B cell (primary cell): Measurements from ENCODE around the gene SESTD1.

ENCODE experiments used
- EZH2 ChIP-seq: IDR thresholded peaks from 2 replicates; pipeline ENCODE4 v1.6.1; 2012; ENCODE audit warnings: borderline replicate concordance, low read depth, mild to moderate bottlenecking, moderate library complexity, low read length; ENCODE audit not compliant: insufficient read depth, poor library complexity, severe bottlenecking
- TF ChIP-seq, protein P1 (sequence below): fragments of 200-600 bp; IDR thresholded peaks from one replicate; pipeline ENCODE4 v1.8.0; 2022; ENCODE audit warnings: antibody characterized with exemption, mild to moderate bottlenecking

DNA sequence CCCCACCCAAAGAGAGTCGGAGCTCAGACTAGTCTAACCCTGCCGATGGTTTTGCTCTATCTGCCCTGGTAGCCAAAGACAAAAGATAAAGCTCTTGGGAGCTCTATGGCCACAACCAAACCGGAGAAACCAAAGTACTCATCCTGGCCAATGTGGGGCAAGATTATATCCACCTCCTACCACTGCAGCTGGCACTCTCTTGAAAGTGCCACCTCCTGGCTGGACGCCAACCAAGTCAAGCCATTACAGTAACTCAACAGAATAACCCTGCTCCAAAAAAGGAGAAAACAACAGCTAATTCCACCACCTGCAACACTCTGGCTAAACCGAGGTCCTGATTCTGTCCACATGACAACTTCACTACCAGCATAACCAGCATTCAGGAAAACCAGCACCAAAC is 57.6 kb downstream of the SESTD1 start:
- TF ChIP-seq, protein P1, sequence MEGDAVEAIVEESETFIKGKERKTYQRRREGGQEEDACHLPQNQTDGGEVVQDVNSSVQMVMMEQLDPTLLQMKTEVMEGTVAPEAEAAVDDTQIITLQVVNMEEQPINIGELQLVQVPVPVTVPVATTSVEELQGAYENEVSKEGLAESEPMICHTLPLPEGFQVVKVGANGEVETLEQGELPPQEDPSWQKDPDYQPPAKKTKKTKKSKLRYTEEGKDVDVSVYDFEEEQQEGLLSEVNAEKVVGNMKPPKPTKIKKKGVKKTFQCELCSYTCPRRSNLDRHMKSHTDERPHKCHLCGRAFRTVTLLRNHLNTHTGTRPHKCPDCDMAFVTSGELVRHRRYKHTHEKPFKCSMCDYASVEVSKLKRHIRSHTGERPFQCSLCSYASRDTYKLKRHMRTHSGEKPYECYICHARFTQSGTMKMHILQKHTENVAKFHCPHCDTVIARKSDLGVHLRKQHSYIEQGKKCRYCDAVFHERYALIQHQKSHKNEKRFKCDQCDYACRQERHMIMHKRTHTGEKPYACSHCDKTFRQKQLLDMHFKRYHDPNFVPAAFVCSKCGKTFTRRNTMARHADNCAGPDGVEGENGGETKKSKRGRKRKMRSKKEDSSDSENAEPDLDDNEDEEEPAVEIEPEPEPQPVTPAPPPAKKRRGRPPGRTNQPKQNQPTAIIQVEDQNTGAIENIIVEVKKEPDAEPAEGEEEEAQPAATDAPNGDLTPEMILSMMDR, result no peak
- no peak for TF ChIP-seq EZH2
